ELR (cell line): ENCODE data around the gene RP2.
A peak's percentile ranks its signal among the peaks of the same experiment; 100 is the strongest.

Source experiments
- DNase-seq: peaks from one replicate; pipeline ENCODE4 v3.0.0-alpha.2; 2015; ENCODE audit warnings: low read depth

RP2 gene

GRCh38 chrX:46844913-46845312, 8.1 kb downstream of the RP2 start:
- no peak for DNase-seq

- peak; percentile 45 for DNase-seq
Measured at GRCh38 chrX:46849933-46850332, 13.1 kb downstream of the RP2 start.

GRCh38 chrX:46850771-46851170, 13.9 kb downstream of the RP2 start:
- DNase-seq = no peak

- DNase-seq = no peak
Measured at GRCh38 chrX:46856483-46856882, 19.6 kb downstream of the RP2 start.

- DNase-seq = no peak
Measured at GRCh38 chrX:46860557-46860956, 23.7 kb downstream of the RP2 start.

GRCh38 chrX:46863072-46863471, 26.2 kb downstream of the RP2 start:
- no peak for DNase-seq

- no peak for DNase-seq
Measured at GRCh38 chrX:46864606-46865005, 27.8 kb downstream of the RP2 start.

- peak; percentile 70 for DNase-seq
Measured at GRCh38 chrX:46865281-46865680, 28.4 kb downstream of the RP2 start.

GRCh38 chrX:46866726-46867125, 29.9 kb downstream of the RP2 start:
- no peak for DNase-seq

GRCh38 chrX:46873746-46874145, 36.9 kb downstream of the RP2 start:
- DNase-seq = peak; percentile 45

- DNase-seq = no peak
Measured at GRCh38 chrX:46876901-46877300, 40.1 kb downstream of the RP2 start.

- DNase-seq = no peak
Measured at GRCh38 chrX:46882266-46882665, 45.4 kb downstream of the RP2 start.

- no peak for DNase-seq
Measured at GRCh38 chrX:46884799-46885198, 48.0 kb downstream of the RP2 start.

GRCh38 chrX:46898207-46898606, 61.4 kb downstream of the RP2 start:
- DNase-seq = no peak

- DNase-seq = peak; percentile 75
Measured at GRCh38 chrX:46903458-46904242, 66.8 kb downstream of the RP2 start.

GRCh38 chrX:46904626-46905025, 67.8 kb downstream of the RP2 start:
- DNase-seq = no peak

- no peak for DNase-seq
Measured at GRCh38 chrX:46910415-46910814, 73.6 kb downstream of the RP2 start.

GRCh38 chrX:46912098-46912602, 75.3 kb downstream of the RP2 start, which contains the start of gene JADE3:
JADE3 (plus strand) TSS chrX:46912421; CDS start chrX:46984895, 72,474 bp downstream.
- DNase-seq = peak; percentile 75

GRCh38 chrX:46912603-46913491, 76.0 kb downstream of the RP2 start:
- DNase-seq = peak; percentile 64

- DNase-seq = peak; percentile 30
Measured at GRCh38 chrX:46913667-46914066, 76.8 kb downstream of the RP2 start.

GRCh38 chrX:46916273-46916672, 79.4 kb downstream of the RP2 start:
- DNase-seq = no peak

GRCh38 chrX:46917622-46918021, 80.8 kb downstream of the RP2 start:
- no peak for DNase-seq

GRCh38 chrX:46918434-46918833, 81.6 kb downstream of the RP2 start:
- no peak for DNase-seq
